Mesendoderm (in vitro differentiated cells): Measurements from ENCODE around the gene APCDD1.
"Not testable (repeated sequence)": the region's sequence is repeated elsewhere in the genome, so short reads cannot be mapped to it uniquely, and the experiment has no call there.

Experiments
- DNase-seq: peaks from one replicate; pipeline ENCODE4 v3.0.0; 2013
- H2AK5ac ChIP-seq: 2 replicates; pipeline ENCODE4 v1.6.1; 2013; ENCODE audit warnings: low read length, inconsistent platforms
- H2BK120ac ChIP-seq: 2 replicates; pipeline ENCODE4 v1.6.1; 2013; ENCODE audit warnings: low read depth, mild to moderate bottlenecking, low read length, moderate library complexity, mixed read lengths
- H2BK15ac ChIP-seq: replicated peaks from 2 replicates; pipeline ENCODE4 v1.6.1; 2013; ENCODE audit warnings: low read depth, mild to moderate bottlenecking, moderate library complexity
- H2BK5ac ChIP-seq: 2 replicates; pipeline ENCODE4 v1.6.1; 2013; ENCODE audit warnings: low read length, inconsistent platforms
- H3K18ac ChIP-seq: 2 replicates; pipeline ENCODE4 v1.6.1; 2013; ENCODE audit warnings: mild to moderate bottlenecking, low read length, mixed read lengths
- H3K23ac ChIP-seq: one replicate; pipeline ENCODE4 v1.6.1; 2013; ENCODE audit warnings: low read length
- H3K27ac ChIP-seq: 2 replicates; pipeline ENCODE4 v1.5.1; 2013; ENCODE audit warnings: low read depth, mild to moderate bottlenecking, inconsistent platforms, low read length, moderate library complexity
- H3K27me3 ChIP-seq: 2 replicates; pipeline ENCODE4 v1.6.1; 2013; ENCODE audit warnings: low read length, control low read depth, mild to moderate bottlenecking, inconsistent platforms; ENCODE audit not compliant: insufficient read depth, poor library complexity
- H3K36me3 ChIP-seq: 2 replicates; pipeline ENCODE4 v1.6.1; 2013; ENCODE audit warnings: low read length, inconsistent platforms; ENCODE audit not compliant: control insufficient read depth, insufficient read depth
- H3K4ac ChIP-seq: one replicate; pipeline ENCODE4 v1.6.1; 2013; ENCODE audit warnings: low read depth, mild to moderate bottlenecking, low read length, moderate library complexity
- H3K4me1 ChIP-seq: 2 replicates; pipeline ENCODE4 v1.6.1; 2013; ENCODE audit warnings: low read depth, low read length, inconsistent platforms; ENCODE audit not compliant: control insufficient read depth
- H3K4me2 ChIP-seq: 2 replicates; pipeline ENCODE4 v1.6.1; 2013; ENCODE audit warnings: low read length
- H3K4me3 ChIP-seq: 2 replicates; pipeline ENCODE4 v1.5.1; 2013; ENCODE audit warnings: mild to moderate bottlenecking, low read length
- H3K56ac ChIP-seq: one replicate; pipeline ENCODE4 v1.6.1; 2013; ENCODE audit warnings: low read length
- H3K79me1 ChIP-seq: 2 replicates; pipeline ENCODE4 v1.6.1; 2013; ENCODE audit warnings: low read length, inconsistent platforms
- H3K79me2 ChIP-seq: 2 replicates; pipeline ENCODE4 v1.6.1; 2013; ENCODE audit warnings: mild to moderate bottlenecking, low read length; ENCODE audit not compliant: control insufficient read depth, insufficient read depth
- H3K9ac ChIP-seq: 2 replicates; pipeline ENCODE4 v1.6.1; 2013; ENCODE audit warnings: low read length, inconsistent platforms
- H4K5ac ChIP-seq: one replicate; pipeline ENCODE4 v1.6.1; 2013; ENCODE audit warnings: low read length
- H4K8ac ChIP-seq: one replicate; pipeline ENCODE4 v1.6.1; 2013; ENCODE audit warnings: low read depth, mild to moderate bottlenecking, control low read depth, low read length, moderate library complexity
- WGBS: extraction: QIAGEN DNeasy Blood & Tissue Kit; methylation state at CpG from one replicate; pipeline ENCODE4 v1.1.7; 2013; ENCODE audit warnings: low lambda C conversion rate, missing lambda C conversion rate; ENCODE audit not compliant: insufficient coverage; ENCODE audit errors: extremely low coverage; 5-methylcytosine and 5-hydroxymethylcytosine counted together

APCDD1 gene

GRCh38 chr18:10460414-10461018, 6.1 kb downstream of the APCDD1 start:
- Histone ChIP-seq H3K27me3 (no peaks in the 10 kb centered on the region), H3K36me3 (no peaks in the 10 kb centered on the region), H3K4me3 (no peak overlapping the region), H3K18ac (no peak overlapping the region), H3K27ac (no peak overlapping the region), H3K79me1 (peaks cover 20% of the 10 kb centered on the region), H3K4me1 (peaks cover 8% of the 10 kb centered on the region), H3K56ac (no peak overlapping the region), H2AK5ac (no peak overlapping the region), H3K4ac (no peak overlapping the region), H3K9ac (no peak overlapping the region), H3K79me2 (peaks cover 43% of the 10 kb centered on the region), H2BK15ac (no peak overlapping the region), H3K4me2 (no peak overlapping the region), H4K8ac (no peak overlapping the region), H2BK5ac (no peak overlapping the region), H4K5ac (no peak overlapping the region), H2BK120ac (no peak overlapping the region), H3K23ac (no peak overlapping the region)
- no peak for DNase-seq
- no CpG with 5 or more reads among the region's 8 CpGs for WGBS

- no peak overlapping the region for H2BK5ac ChIP-seq
- no CpG with 5 or more reads among the region's 4 CpGs for WGBS
Measured at GRCh38 chr18:10461989-10462388, 7.6 kb downstream of the APCDD1 start.

DNA sequence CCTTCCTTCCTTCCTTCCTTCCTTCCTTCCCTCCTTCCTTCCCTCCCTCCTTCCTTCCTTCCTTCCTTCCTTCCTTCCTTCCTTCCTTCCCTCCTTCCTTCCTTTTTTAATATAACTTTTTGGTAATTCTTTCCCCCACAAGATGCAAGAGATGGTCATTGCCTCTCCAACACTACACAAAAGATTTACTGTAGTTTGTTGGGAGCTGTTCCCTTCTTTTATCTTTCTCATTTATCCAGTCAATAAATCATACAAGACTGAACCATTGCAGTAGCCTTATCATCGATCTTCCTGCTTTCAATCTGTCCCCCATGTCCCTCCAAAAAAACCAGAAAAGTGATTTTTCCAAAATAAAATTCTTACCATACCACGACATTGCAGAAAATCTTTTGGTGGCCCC, 8.2 kb downstream of the APCDD1 start:
- H3K27ac ChIP-seq: no peak overlapping the region
- no peak overlapping the region for H3K4me2 ChIP-seq
- peaks cover 3% of the 10 kb centered on the region for H3K4me1 ChIP-seq
- H3K36me3 ChIP-seq: no peaks in the 10 kb centered on the region
- peaks cover 30% of the 10 kb centered on the region for H3K79me2 ChIP-seq
- H4K5ac ChIP-seq: no peak overlapping the region
- H2BK15ac ChIP-seq: no peak overlapping the region
- H4K8ac ChIP-seq: no peak overlapping the region
- no peak overlapping the region for H3K56ac ChIP-seq
- H3K18ac ChIP-seq: no peak overlapping the region
- no peak overlapping the region for H3K23ac ChIP-seq
- no peak overlapping the region for H2BK5ac ChIP-seq
- H3K79me1 ChIP-seq: peaks cover 17% of the 10 kb centered on the region
- WGBS: no CpG with 5 or more reads among the region's 2 CpGs
- no peak for DNase-seq
- H2BK120ac ChIP-seq: no peak overlapping the region
- H3K27me3 ChIP-seq: no peaks in the 10 kb centered on the region
- no peak overlapping the region for H3K4ac ChIP-seq
- no peak overlapping the region for H2AK5ac ChIP-seq
- H3K9ac ChIP-seq: no peak overlapping the region
- H3K4me3 ChIP-seq: no peak overlapping the region

More at GRCh38 chr18:10461989-10462388, 7.6 kb downstream of the APCDD1 start:
- Histone ChIP-seq H2AK5ac (no peak overlapping the region), H3K4me1 (peaks cover 3% of the 10 kb centered on the region), H3K36me3 (no peaks in the 10 kb centered on the region), H3K56ac (no peak overlapping the region), H3K9ac (no peak overlapping the region), H3K23ac (no peak overlapping the region), H4K8ac (no peak overlapping the region), H2BK120ac (no peak overlapping the region), H3K4me2 (no peak overlapping the region), H3K4ac (no peak overlapping the region), H3K79me2 (peaks cover 32% of the 10 kb centered on the region), H2BK15ac (no peak overlapping the region), H4K5ac (no peak overlapping the region), H3K18ac (no peak overlapping the region), H3K27ac (no peak overlapping the region), H3K27me3 (no peaks in the 10 kb centered on the region), H3K79me1 (peaks cover 17% of the 10 kb centered on the region), H3K4me3 (no peak overlapping the region)
- DNase-seq: no peak

DNA sequence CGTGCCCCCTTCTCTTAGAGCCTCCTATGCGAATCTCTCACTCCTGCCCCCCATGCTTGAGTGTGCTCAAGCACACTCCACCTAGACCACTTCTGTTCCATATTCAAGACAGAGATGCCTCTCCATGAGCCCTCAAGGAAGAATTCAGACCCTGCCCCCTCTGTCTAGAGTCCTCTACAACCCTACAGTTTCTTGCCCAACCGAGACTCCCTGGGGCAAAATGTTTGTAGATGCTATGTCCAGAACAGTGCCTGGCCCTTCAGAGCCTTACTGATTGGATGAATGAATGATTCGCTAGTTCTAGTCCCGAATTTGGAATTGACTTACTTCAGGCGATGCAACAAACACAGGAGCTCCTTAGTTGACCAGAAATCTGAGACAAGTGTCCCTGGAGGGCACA, 8.7 kb downstream of the APCDD1 start:
- Histone ChIP-seq H3K56ac (no peak overlapping the region), H3K27ac (no peak overlapping the region), H4K8ac (no peak overlapping the region), H3K18ac (no peak overlapping the region), H3K23ac (no peak overlapping the region), H3K27me3 (no peaks in the 10 kb centered on the region), H2BK15ac (no peak overlapping the region), H3K79me2 (peaks cover 25% of the 10 kb centered on the region), H4K5ac (no peak overlapping the region), H3K9ac (no peak overlapping the region), H3K79me1 (peaks cover 17% of the 10 kb centered on the region), H3K4ac (no peak overlapping the region), H3K4me3 (no peak overlapping the region), H2BK5ac (no peak overlapping the region), H2AK5ac (no peak overlapping the region), H3K4me1 (peaks cover under 1% of the 10 kb centered on the region), H3K4me2 (no peak overlapping the region), H2BK120ac (no peak overlapping the region), H3K36me3 (no peaks in the 10 kb centered on the region)
- no CpG with 5 or more reads among the region's 6 CpGs for WGBS
- no peak for DNase-seq

DNA sequence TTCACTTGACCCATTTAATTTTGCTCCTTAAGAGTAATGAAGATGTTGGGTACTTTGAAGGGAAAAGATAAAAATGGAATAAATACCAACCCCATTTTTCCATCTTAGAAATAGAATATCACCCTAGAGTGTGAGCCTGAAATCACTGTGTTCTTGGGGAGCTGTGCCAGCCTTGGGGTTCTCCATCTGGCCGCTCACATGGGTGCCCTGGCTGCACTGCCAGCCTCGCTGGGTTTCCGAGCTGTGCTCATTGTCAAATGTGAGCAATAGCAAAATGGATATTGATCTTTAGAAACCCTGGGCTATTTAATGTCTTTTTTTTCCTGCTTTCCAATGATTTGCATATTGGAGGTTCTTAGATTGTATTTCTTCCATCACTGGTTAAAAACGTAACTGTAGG, 9.3 kb downstream of the APCDD1 start:
- Histone ChIP-seq H3K18ac (no peak overlapping the region), H4K8ac (no peak overlapping the region), H3K36me3 (no peaks in the 10 kb centered on the region), H2BK120ac (no peak overlapping the region), H4K5ac (no peak overlapping the region), H2BK15ac (no peak overlapping the region), H3K4me2 (no peak overlapping the region), H3K4me3 (no peak overlapping the region), H3K4me1 (no peaks in the 10 kb centered on the region), H3K27ac (no peak overlapping the region), H2AK5ac (no peak overlapping the region), H3K79me1 (peaks cover 15% of the 10 kb centered on the region), H3K27me3 (no peaks in the 10 kb centered on the region), H3K79me2 (peaks cover 22% of the 10 kb centered on the region), H3K4ac (no peak overlapping the region), H3K56ac (no peak overlapping the region), H2BK5ac (no peak overlapping the region), H3K9ac (no peak overlapping the region), H3K23ac (no peak overlapping the region)
- DNase-seq: no peak
- no CpG with 5 or more reads among the region's 4 CpGs for WGBS

DNA sequence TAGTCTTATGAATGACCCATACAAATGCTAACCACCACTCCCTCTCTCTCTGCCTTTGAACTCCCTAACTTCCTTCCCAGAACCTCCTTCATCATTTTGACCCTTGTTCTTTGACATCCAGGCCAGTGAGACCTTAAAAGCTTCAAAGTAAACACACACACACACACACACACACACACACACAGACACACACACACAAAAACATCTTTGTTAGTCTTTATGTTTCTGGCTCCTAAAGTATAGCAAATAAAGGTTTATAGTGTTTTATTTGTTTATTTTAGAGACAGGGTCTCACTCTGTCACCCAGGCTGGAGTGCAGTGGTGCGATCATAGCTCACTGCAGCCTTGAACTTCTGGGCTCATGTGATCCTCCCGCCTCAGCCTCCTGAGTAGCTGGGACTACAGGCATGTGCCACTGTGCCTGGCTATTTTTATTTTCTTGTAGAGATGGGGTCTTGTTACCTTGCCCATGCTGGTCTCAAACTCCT, 9.8 kb downstream of the APCDD1 start:
- H2BK120ac ChIP-seq, H4K8ac ChIP-seq, H3K4me3 ChIP-seq, H2BK5ac ChIP-seq, H3K4me1 ChIP-seq, H3K23ac ChIP-seq, H3K27me3 ChIP-seq, H3K9ac ChIP-seq, H2AK5ac ChIP-seq, H3K56ac ChIP-seq, H3K18ac ChIP-seq, H2BK15ac ChIP-seq, H3K36me3 ChIP-seq, H3K27ac ChIP-seq, H3K4me2 ChIP-seq, H3K4ac ChIP-seq, H4K5ac ChIP-seq, DNase-seq: not testable (repeated sequence)
- H3K79me1 ChIP-seq: peaks cover 13% of the 10 kb centered on the region
- peaks cover 19% of the 10 kb centered on the region for H3K79me2 ChIP-seq
- WGBS: no CpG with 5 or more reads among the region's 2 CpGs
